Thyroid gland (tissue), 4 donors: ENCODE results near the gene SPATA12.

ENCODE experiments used
- CTCF ChIP-seq, 6 experiments: fragments of 200-600 bp in 3 of 6; fragments of 450-650 bp in 3 of 6; sonication (generic) in 3 of 6; IDR thresholded peaks; one replicate each; pipeline ENCODE4 v1.5.1; 2016 to 2019; ENCODE audit warnings: antibody characterized with exemption in 6 of 6, mild to moderate bottlenecking in 2 of 6, inconsistent platforms in 1 of 6, moderate library complexity in 1 of 6
- POLR2A ChIP-seq, 2 donors: fragments of 450-650 bp; IDR thresholded peaks; one replicate each; pipeline ENCODE4 v1.6.1; 2017; ENCODE audit warnings: antibody characterized with exemption in 2 of 2, mild to moderate bottlenecking in 2 of 2, moderate library complexity in 1 of 2

- TF ChIP-seq CTCF (IDR thresholded peaks at IDR 0.05): no peak
- TF ChIP-seq POLR2A (IDR thresholded peaks at IDR 0.05): no peak
Measured at GRCh38 chr3:57078344-57078634, 17.8 kb downstream of the SPATA12 start.
